ENCODE measurements around the gene FGFBP3.

- TF ChIP-seq POLR2A (IDR thresholded peaks at IDR 0.05; ENCODE audit: low read depth, low read length) (no peak), POLR2AphosphoS5 (IDR thresholded peaks at IDR 0.05; ENCODE audit: low read depth, low read length) (no peak), TAF1 (IDR thresholded peaks at IDR 0.05; ENCODE audit: low read depth, low read length) (no peak), SPI1 (IDR thresholded peaks at IDR 0.05; ENCODE audit: low read depth, low read length) (no peak), POU2F2 (IDR thresholded peaks at IDR 0.05; ENCODE audit: low read depth, low read length) (no peak), PAX5 (IDR thresholded peaks at IDR 0.05; ENCODE audit: insufficient read depth, low read length, severe bottlenecking) (no peak)
Measured at GRCh38 chr10:91860885-91861284, 48.4 kb downstream of the FGFBP3 start.

All from GM12891 (cell line).